COLO668 (cell line): ENCODE data around the gene IFITM10.
"Not testable (repeated sequence)": the region's sequence is repeated elsewhere in the genome, so short reads cannot be mapped to it uniquely, and the experiment has no call there.

Experiments
- DNase-seq: peaks from one replicate; lab custom pipeline; 2025; ENCODE audit not compliant: unreplicated experiment; lab: John Stamatoyannopoulos, UW

The IFITM10 gene

GRCh38 chr11:1778141-1778911 is 27.9 kb upstream of the IFITM10 start:
- no peak for DNase-seq

GRCh38 chr11:1777737-1778136 is 27.3 kb upstream of the IFITM10 start:
- no peak for DNase-seq

- DNase-seq = no peak
Measured at GRCh38 chr11:1776944-1777715, 26.7 kb upstream of the IFITM10 start.

GRCh38 chr11:1776331-1776851 is 26.0 kb upstream of the IFITM10 start:
- no peak for DNase-seq

- no peak for DNase-seq
Measured at GRCh38 chr11:1774886-1775285, 24.5 kb upstream of the IFITM10 start.

- no peak for DNase-seq
Measured at GRCh38 chr11:1773994-1774550, 23.7 kb upstream of the IFITM10 start.

- no peak for DNase-seq
Measured at GRCh38 chr11:1773131-1773993, 23.0 kb upstream of the IFITM10 start.

- DNase-seq = no peak
Measured at GRCh38 chr11:1772270-1773130, 22.1 kb upstream of the IFITM10 start.

- no peak for DNase-seq
Measured at GRCh38 chr11:1771700-1772099, 21.3 kb upstream of the IFITM10 start.

GRCh38 chr11:1771273-1771672 is 20.9 kb upstream of the IFITM10 start:
- no peak for DNase-seq

GRCh38 chr11:1770528-1770927 is 20.1 kb upstream of the IFITM10 start:
- no peak for DNase-seq

- no peak for DNase-seq
Measured at GRCh38 chr11:1770061-1770460, 19.7 kb upstream of the IFITM10 start.

- not testable (repeated sequence) for DNase-seq
Measured at GRCh38 chr11:1769304-1769936, 19.0 kb upstream of the IFITM10 start.

GRCh38 chr11:1768141-1768469 is 17.7 kb upstream of the IFITM10 start:
- DNase-seq = no peak

GRCh38 chr11:1767399-1768140 is 17.2 kb upstream of the IFITM10 start:
- no peak for DNase-seq

GRCh38 chr11:1766719-1767398 is 16.5 kb upstream of the IFITM10 start:
- DNase-seq = no peak

- DNase-seq = no peak
Measured at GRCh38 chr11:1765871-1766718, 15.7 kb upstream of the IFITM10 start.
